ENCODE results near the gene IREB2.

Gene IREB2

GRCh38 chr15:78420766-78421165, 17.2 kb upstream of the IREB2 start:
- DNase-seq (ENCODE audit: low spot score) = no peak
- in situ Hi-C loops (cut with MboI; ENCODE audit: low pct_unique_long_range_greater_than_20kb, low sequenced_read_pairs, unreplicated experiment) = loop anchor here (10.0 kb wide), 1 partner anchor 116 kb away; no protein-coding TSS in a partner anchor
- TF ChIP-seq CTCF (IDR thresholded peaks at IDR 0.05; ENCODE audit: extremely low read depth, insufficient read depth, missing control alignments) = no peak

GRCh38 chr15:78421238-78421965, 16.6 kb upstream of the IREB2 start:
- in situ Hi-C loops (cut with MboI; ENCODE audit: low pct_unique_long_range_greater_than_20kb, low sequenced_read_pairs, unreplicated experiment) = loop anchor here (10.0 kb wide), 1 partner anchor 117 kb away; no protein-coding TSS in a partner anchor
- DNase-seq (ENCODE audit: low spot score) = no peak
- no peak for TF ChIP-seq CTCF (IDR thresholded peaks at IDR 0.05; ENCODE audit: extremely low read depth, insufficient read depth, missing control alignments)

- DNase-seq (ENCODE audit: low spot score) = peak; percentile 76
- in situ Hi-C loops (cut with MboI; ENCODE audit: low pct_unique_long_range_greater_than_20kb, low sequenced_read_pairs, unreplicated experiment) = loop anchor here (10.0 kb wide), 1 partner anchor 118 kb away; no protein-coding TSS in a partner anchor
- TF ChIP-seq CTCF (IDR thresholded peaks at IDR 0.05; ENCODE audit: extremely low read depth, insufficient read depth, missing control alignments) = peak; percentile 94
These were observed 15.3 kb upstream of the IREB2 start for GRCh38 chr15:78422571-78423340.

- DNase-seq (ENCODE audit: low spot score) = no peak
- in situ Hi-C loops (cut with MboI; ENCODE audit: low pct_unique_long_range_greater_than_20kb, low sequenced_read_pairs, unreplicated experiment) = loop anchor here (10.0 kb wide), 1 partner anchor 120 kb away; no protein-coding TSS in a partner anchor
- TF ChIP-seq CTCF (IDR thresholded peaks at IDR 0.05; ENCODE audit: extremely low read depth, insufficient read depth, missing control alignments) = no peak
These were observed 13.3 kb upstream of the IREB2 start for GRCh38 chr15:78424673-78425072.

- in situ Hi-C loops (cut with MboI; ENCODE audit: low pct_unique_long_range_greater_than_20kb, low sequenced_read_pairs, unreplicated experiment) = loop anchor here (10.0 kb wide), 1 partner anchor 121 kb away; no protein-coding TSS in a partner anchor
- TF ChIP-seq CTCF (IDR thresholded peaks at IDR 0.05; ENCODE audit: extremely low read depth, insufficient read depth, missing control alignments) = no peak
- DNase-seq (ENCODE audit: low spot score) = no peak
These were observed 12.4 kb upstream of the IREB2 start for GRCh38 chr15:78425643-78426042.

- no peak for DNase-seq (ENCODE audit: low spot score)
- no peak for TF ChIP-seq CTCF (IDR thresholded peaks at IDR 0.05; ENCODE audit: extremely low read depth, insufficient read depth, missing control alignments)
- in situ Hi-C loops (cut with MboI; ENCODE audit: low pct_unique_long_range_greater_than_20kb, low sequenced_read_pairs, unreplicated experiment) = loop anchor here (10.0 kb wide), 1 partner anchor 121 kb away; no protein-coding TSS in a partner anchor
These were observed 11.7 kb upstream of the IREB2 start for GRCh38 chr15:78426300-78426699.

Data from GM13977 (cell line).